DND-41 (cell line): ENCODE measurements around the gene NOX1.

Source experiments
- CTCF ChIP-seq: IDR thresholded peaks from 2 replicates; pipeline ENCODE4 v1.5.1; 2012; ENCODE audit warnings: borderline replicate concordance, low read length, moderate library complexity, mild to moderate bottlenecking; ENCODE audit not compliant: poor library complexity, severe bottlenecking; ENCODE audit errors: extremely low read depth
- EZH2 ChIP-seq: IDR thresholded peaks from 3 replicates; pipeline ENCODE4 v1.6.1; 2012; ENCODE audit warnings: borderline replicate concordance, low read depth, mild to moderate bottlenecking, moderate library complexity, low read length, inconsistent platforms; ENCODE audit not compliant: severe bottlenecking

DNA sequence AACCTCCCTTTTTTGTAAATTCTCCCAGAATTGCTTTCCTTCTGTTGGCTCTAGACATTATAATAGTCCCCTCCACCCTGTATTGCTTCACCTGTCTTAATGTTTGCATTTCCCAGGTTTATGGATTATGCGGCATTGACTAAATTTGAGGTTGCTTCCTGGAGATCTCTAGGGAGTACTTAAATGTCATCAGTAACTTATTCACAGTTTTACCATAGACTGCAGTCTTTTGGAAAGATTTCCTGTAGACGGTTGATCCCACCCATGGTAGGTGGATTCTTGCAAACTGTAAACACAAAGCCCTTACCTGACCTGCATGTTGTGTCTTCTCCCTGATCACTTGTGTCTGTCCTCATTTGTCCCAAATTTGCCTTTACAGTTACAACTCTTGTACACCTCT, 6.2 kb upstream of the NOX1 start:
- no peak for TF ChIP-seq CTCF
- no peak for TF ChIP-seq EZH2
